Central memory CD4-positive, alpha-beta T cell (primary cell): ENCODE results near the gene SMIM35.

Experiments
- DNase-seq: peaks from one replicate; pipeline ENCODE4 v3.0.0; 2022

The SMIM35 gene

GRCh38 chr11:118027694-118028093 is 59.1 kb downstream of the SMIM35 start:
- DNase-seq = no peak

GRCh38 chr11:118021146-118021545 is 65.6 kb downstream of the SMIM35 start:
- DNase-seq = no peak

GRCh38 chr11:118018401-118018800 is 68.4 kb downstream of the SMIM35 start:
- no peak for DNase-seq

- no peak for DNase-seq
Observed at GRCh38 chr11:118017631-118018315, 69.0 kb downstream of the SMIM35 start.

- DNase-seq = no peak
Observed at GRCh38 chr11:118017111-118017510, 69.7 kb downstream of the SMIM35 start.

- DNase-seq = no peak
Observed at GRCh38 chr11:118016104-118016503, 70.7 kb downstream of the SMIM35 start.

GRCh38 chr11:118015385-118015841 is 71.3 kb downstream of the SMIM35 start:
- DNase-seq = no peak

GRCh38 chr11:118014022-118014421 is 72.7 kb downstream of the SMIM35 start:
- no peak for DNase-seq

- no peak for DNase-seq
Observed at GRCh38 chr11:118012083-118012669, 74.6 kb downstream of the SMIM35 start.

GRCh38 chr11:118010738-118011461 is 75.9 kb downstream of the SMIM35 start:
- DNase-seq = no peak

GRCh38 chr11:118009864-118010737 is 76.7 kb downstream of the SMIM35 start:
- no peak for DNase-seq

- DNase-seq = no peak
Observed at GRCh38 chr11:118008271-118008911, 78.4 kb downstream of the SMIM35 start.

- peak; percentile 52 for DNase-seq
Observed at GRCh38 chr11:118007563-118008270, 79.0 kb downstream of the SMIM35 start.

GRCh38 chr11:118007040-118007439 is 79.7 kb downstream of the SMIM35 start:
- peak; percentile 25 for DNase-seq

GRCh38 chr11:118006153-118006534 is 80.6 kb downstream of the SMIM35 start:
- no peak for DNase-seq

- no peak for DNase-seq
Observed at GRCh38 chr11:118005224-118006152, 81.3 kb downstream of the SMIM35 start.

- DNase-seq = no peak
Observed at GRCh38 chr11:118004543-118005223, 82.1 kb downstream of the SMIM35 start.

- DNase-seq = no peak
Observed at GRCh38 chr11:118003456-118003855, 83.3 kb downstream of the SMIM35 start.

- DNase-seq = peak; percentile 28
Observed at GRCh38 chr11:118002541-118003423, 84.0 kb downstream of the SMIM35 start.
